HUES48 (cell line): ENCODE data around the gene CLEC12A.
"Not testable (repeated sequence)": the region's sequence is repeated elsewhere in the genome, so short reads cannot be mapped to it uniquely, and the experiment has no call there.

ENCODE experiments used
- H3K27ac ChIP-seq: one replicate; pipeline ENCODE4 v1.7.0; 2013; ENCODE audit warnings: low read depth, low read length, inconsistent platforms
- H3K27me3 ChIP-seq: 2 replicates; pipeline ENCODE4 v1.6.1; 2013; ENCODE audit warnings: mild to moderate bottlenecking, low read length; ENCODE audit not compliant: control insufficient read depth, insufficient read depth
- H3K36me3 ChIP-seq: 2 replicates; pipeline ENCODE4 v1.6.1; 2013; ENCODE audit warnings: low read length; ENCODE audit not compliant: control insufficient read depth, insufficient read depth
- H3K4me1 ChIP-seq: 2 replicates; pipeline ENCODE4 v1.6.1; 2013; ENCODE audit warnings: mild to moderate bottlenecking, low read length; ENCODE audit not compliant: control insufficient read depth, insufficient read depth
- H3K4me3 ChIP-seq: 2 replicates; pipeline ENCODE4 v1.5.1; 2013; ENCODE audit warnings: mild to moderate bottlenecking, low read depth, low read length
- H3K9ac ChIP-seq: 2 replicates; pipeline ENCODE4 v1.6.1; 2013; ENCODE audit warnings: mild to moderate bottlenecking, low read depth, low read length, moderate library complexity
- H3K9me3 ChIP-seq: 2 replicates; pipeline ENCODE4 v1.6.1; 2013; ENCODE audit warnings: low read length; ENCODE audit not compliant: control insufficient read depth, insufficient read depth

Gene CLEC12A

GRCh38 chr12:9941838-9942237, 29.4 kb upstream of the CLEC12A start:
- Histone ChIP-seq H3K27me3 (no peaks in the 10 kb centered on the region), H3K9me3 (no peaks in the 10 kb centered on the region), H3K27ac (no peak overlapping the region), H3K36me3 (no peaks in the 10 kb centered on the region), H3K9ac (no peak overlapping the region), H3K4me3 (no peak overlapping the region), H3K4me1 (0 out of 2 replicates have a peak, but pooled peaks cover 3% of the 10 kb centered on the region)

- Histone ChIP-seq H3K4me3 (no peak overlapping the region), H3K9ac (no peak overlapping the region), H3K27me3 (no peaks in the 10 kb centered on the region)
Measured at GRCh38 chr12:9943240-9943639, 28.0 kb upstream of the CLEC12A start.

GRCh38 chr12:9944391-9944790, 26.8 kb upstream of the CLEC12A start:
- Histone ChIP-seq H3K4me1 (0 out of 2 replicates have a peak, but pooled peaks cover 3% of the 10 kb centered on the region), H3K9ac (no peak overlapping the region), H3K36me3 (no peaks in the 10 kb centered on the region), H3K4me3 (no peak overlapping the region), H3K27me3 (no peaks in the 10 kb centered on the region), H3K9me3 (no peaks in the 10 kb centered on the region), H3K27ac (no peak overlapping the region)

More at GRCh38 chr12:9943240-9943639, 28.0 kb upstream of the CLEC12A start:
- 0 out of 2 replicates have a peak, but pooled peaks cover 3% of the 10 kb centered on the region for H3K4me1 ChIP-seq
- no peak overlapping the region for H3K27ac ChIP-seq
- no peaks in the 10 kb centered on the region for H3K36me3 ChIP-seq
- no peaks in the 10 kb centered on the region for H3K9me3 ChIP-seq

GRCh38 chr12:9947674-9948073, 23.5 kb upstream of the CLEC12A start:
- Histone ChIP-seq H3K27ac (no peak overlapping the region), H3K9me3 (0 out of 2 replicates have a peak, but pooled peaks cover 3% of the 10 kb centered on the region), H3K9ac (no peak overlapping the region), H3K4me3 (no peak overlapping the region), H3K4me1 (no peaks in the 10 kb centered on the region), H3K36me3 (no peaks in the 10 kb centered on the region), H3K27me3 (no peaks in the 10 kb centered on the region)

GRCh38 chr12:9948606-9949296, 22.5 kb upstream of the CLEC12A start:
- Histone ChIP-seq H3K36me3 (no peaks in the 10 kb centered on the region), H3K4me1 (no peaks in the 10 kb centered on the region), H3K27ac (no peak overlapping the region), H3K9ac (no peak overlapping the region), H3K27me3 (no peaks in the 10 kb centered on the region), H3K9me3 (0 out of 2 replicates have a peak, but pooled peaks cover 3% of the 10 kb centered on the region), H3K4me3 (no peak overlapping the region)

GRCh38 chr12:9951026-9951675, 20.1 kb upstream of the CLEC12A start:
- Histone ChIP-seq H3K9me3 (0 out of 2 replicates have a peak, but pooled peaks cover 3% of the 10 kb centered on the region), H3K27me3 (no peaks in the 10 kb centered on the region), H3K4me1 (no peaks in the 10 kb centered on the region), H3K4me3 (no peak overlapping the region), H3K9ac (no peak overlapping the region), H3K36me3 (no peaks in the 10 kb centered on the region), H3K27ac (no peak overlapping the region)

GRCh38 chr12:9952954-9953729, 18.1 kb upstream of the CLEC12A start:
- H3K4me3 ChIP-seq, H3K36me3 ChIP-seq, H3K4me1 ChIP-seq, H3K9me3 ChIP-seq, H3K27ac ChIP-seq, H3K27me3 ChIP-seq, H3K9ac ChIP-seq: not testable (repeated sequence)

- no peaks in the 10 kb centered on the region for H3K27me3 ChIP-seq
- no peak overlapping the region for H3K9ac ChIP-seq
- 0 out of 2 replicates have a peak, but pooled peaks cover 3% of the 10 kb centered on the region for H3K4me1 ChIP-seq
- H3K27ac ChIP-seq = no peak overlapping the region
- H3K9me3 ChIP-seq = no peaks in the 10 kb centered on the region
- no peak overlapping the region for H3K4me3 ChIP-seq
- H3K36me3 ChIP-seq = no peaks in the 10 kb centered on the region
Measured at GRCh38 chr12:9957834-9958233, 13.4 kb upstream of the CLEC12A start.

GRCh38 chr12:9960590-9960989, 10.6 kb upstream of the CLEC12A start:
- Histone ChIP-seq H3K27ac (no peak overlapping the region), H3K9ac (no peak overlapping the region), H3K4me3 (no peak overlapping the region), H3K27me3 (no peaks in the 10 kb centered on the region), H3K36me3 (no peaks in the 10 kb centered on the region), H3K4me1 (0 out of 2 replicates have a peak, but pooled peaks cover 3% of the 10 kb centered on the region), H3K9me3 (no peaks in the 10 kb centered on the region)

GRCh38 chr12:9961106-9961505, 10.1 kb upstream of the CLEC12A start:
- Histone ChIP-seq H3K9me3 (no peaks in the 10 kb centered on the region), H3K4me3 (no peak overlapping the region), H3K4me1 (0 out of 2 replicates have a peak, but pooled peaks cover 3% of the 10 kb centered on the region), H3K27me3 (no peaks in the 10 kb centered on the region), H3K9ac (no peak overlapping the region), H3K36me3 (no peaks in the 10 kb centered on the region), H3K27ac (no peak overlapping the region)
